ENCODE measurements around the gene MARCHF4. TPM values are rescaled to one million over a fixed set of nuclear protein-coding genes. Genes with fewer than 3 reads are reported as not detected.

Gene MARCHF4
- total RNA-seq, 1 donor from 2014 or later = 17.2 TPM

DNA sequence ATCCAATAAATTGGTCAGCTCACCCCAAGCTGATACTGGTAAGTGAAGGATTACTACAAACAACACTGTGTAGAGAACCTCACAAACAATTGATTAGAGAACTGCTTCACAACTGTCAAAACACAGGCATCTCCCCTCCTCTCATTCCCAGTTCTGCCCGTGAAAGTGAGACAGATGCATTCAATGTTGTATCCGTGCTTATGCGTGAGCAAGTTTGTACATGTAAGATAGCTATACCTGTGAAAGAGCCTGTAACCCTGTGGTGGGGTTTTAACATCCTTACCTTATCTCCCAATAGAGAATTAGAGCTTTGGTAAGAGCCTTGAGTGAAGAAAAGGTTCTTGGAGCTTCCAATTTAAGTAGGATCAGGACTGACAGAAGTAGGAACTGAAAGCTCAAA, 9.1 kb downstream of the MARCHF4 start:
- Histone ChIP-seq H3K27me3 (ENCODE audit: control insufficient read depth, insufficient read depth, low read length) (no peaks in the 10 kb centered on the region), H3K4me3 (ENCODE audit: low read depth, low read length) (no peak overlapping the region), H3K36me3 (ENCODE audit: control insufficient read depth, insufficient read depth, low read length) (no peaks in the 10 kb centered on the region)
- TF ChIP-seq, protein P1, sequence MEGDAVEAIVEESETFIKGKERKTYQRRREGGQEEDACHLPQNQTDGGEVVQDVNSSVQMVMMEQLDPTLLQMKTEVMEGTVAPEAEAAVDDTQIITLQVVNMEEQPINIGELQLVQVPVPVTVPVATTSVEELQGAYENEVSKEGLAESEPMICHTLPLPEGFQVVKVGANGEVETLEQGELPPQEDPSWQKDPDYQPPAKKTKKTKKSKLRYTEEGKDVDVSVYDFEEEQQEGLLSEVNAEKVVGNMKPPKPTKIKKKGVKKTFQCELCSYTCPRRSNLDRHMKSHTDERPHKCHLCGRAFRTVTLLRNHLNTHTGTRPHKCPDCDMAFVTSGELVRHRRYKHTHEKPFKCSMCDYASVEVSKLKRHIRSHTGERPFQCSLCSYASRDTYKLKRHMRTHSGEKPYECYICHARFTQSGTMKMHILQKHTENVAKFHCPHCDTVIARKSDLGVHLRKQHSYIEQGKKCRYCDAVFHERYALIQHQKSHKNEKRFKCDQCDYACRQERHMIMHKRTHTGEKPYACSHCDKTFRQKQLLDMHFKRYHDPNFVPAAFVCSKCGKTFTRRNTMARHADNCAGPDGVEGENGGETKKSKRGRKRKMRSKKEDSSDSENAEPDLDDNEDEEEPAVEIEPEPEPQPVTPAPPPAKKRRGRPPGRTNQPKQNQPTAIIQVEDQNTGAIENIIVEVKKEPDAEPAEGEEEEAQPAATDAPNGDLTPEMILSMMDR (IDR thresholded peaks at IDR 0.05; ENCODE audit: insufficient read depth, low read length, poor library complexity, severe bottlenecking) = no peak
- DNase-seq (ENCODE audit: low read depth) = no peak

DNA sequence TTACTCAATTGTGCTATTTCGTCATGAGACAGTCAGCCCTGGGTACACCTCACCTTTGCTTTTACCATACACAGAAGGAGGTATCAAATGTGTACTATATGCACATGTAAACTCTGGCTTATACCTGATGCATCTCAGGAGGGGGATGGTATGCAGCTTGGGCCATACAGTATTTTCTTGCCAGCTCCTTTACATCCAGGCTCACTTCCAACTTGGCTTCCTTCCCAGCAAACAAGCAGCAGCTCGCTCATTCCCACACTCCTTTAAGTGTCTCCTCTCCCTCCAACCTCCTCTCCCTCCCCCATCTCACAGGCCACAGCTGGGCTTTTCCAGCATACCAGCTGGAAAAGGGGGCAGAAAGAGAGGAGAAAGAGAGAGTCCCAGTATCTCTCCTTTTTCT, 9.6 kb downstream of the MARCHF4 start:
- Histone ChIP-seq H3K27me3 (ENCODE audit: control insufficient read depth, insufficient read depth, low read length) (no peaks in the 10 kb centered on the region), H3K36me3 (ENCODE audit: control insufficient read depth, insufficient read depth, low read length) (no peaks in the 10 kb centered on the region), H3K4me3 (ENCODE audit: low read depth, low read length) (no peak overlapping the region)
- no peak for DNase-seq (ENCODE audit: low read depth)
- TF ChIP-seq, protein P1 (IDR thresholded peaks at IDR 0.05; ENCODE audit: insufficient read depth, low read length, poor library complexity, severe bottlenecking) = no peak

DNA sequence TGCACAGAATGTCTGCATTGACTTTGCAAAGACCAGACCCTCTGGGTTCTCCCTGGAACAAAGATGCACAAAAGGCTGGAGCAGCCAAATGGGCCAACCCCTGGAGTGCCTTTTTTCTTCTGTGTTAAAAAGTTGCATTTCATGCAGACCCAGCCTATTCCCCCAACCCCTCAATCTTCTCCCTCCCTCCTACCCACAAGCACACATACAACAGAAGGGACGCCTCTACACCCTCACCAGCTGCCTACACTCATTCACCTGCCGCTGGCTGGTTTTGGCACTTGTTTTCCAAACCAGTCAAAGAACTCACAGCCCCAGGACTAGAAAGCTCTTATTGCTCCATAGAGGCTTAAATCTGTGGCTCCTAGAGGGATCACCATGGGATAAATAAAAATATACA, 16.6 kb downstream of the MARCHF4 start:
- Histone ChIP-seq H3K36me3 (ENCODE audit: control insufficient read depth, insufficient read depth, low read length) (no peaks in the 10 kb centered on the region), H3K4me3 (ENCODE audit: low read depth, low read length) (no peak overlapping the region), H3K27me3 (ENCODE audit: control insufficient read depth, insufficient read depth, low read length) (no peaks in the 10 kb centered on the region)
- DNase-seq (ENCODE audit: low read depth) = no peak
- TF ChIP-seq, protein P1 (IDR thresholded peaks at IDR 0.05; ENCODE audit: insufficient read depth, low read length, poor library complexity, severe bottlenecking) = no peak

DNA sequence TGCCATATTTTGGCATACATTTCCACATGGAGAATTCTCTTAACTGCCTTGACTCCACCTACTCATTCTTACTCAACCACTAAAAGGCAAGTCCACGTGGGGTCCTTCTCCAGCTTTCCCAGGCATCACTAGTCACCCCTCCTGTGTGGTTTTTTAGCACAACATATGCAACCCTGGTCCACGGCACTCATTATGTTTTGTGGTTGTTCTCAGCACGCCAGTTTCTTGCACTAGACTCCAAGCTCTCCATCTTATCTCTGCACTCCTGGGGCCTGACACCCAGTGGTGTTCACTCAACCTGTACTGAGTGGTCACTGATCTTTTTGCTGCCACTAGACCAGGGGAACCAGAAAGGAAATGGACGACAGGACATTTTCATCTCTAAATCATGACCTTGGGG, 18.0 kb downstream of the MARCHF4 start:
- no peaks in the 10 kb centered on the region for H3K36me3 ChIP-seq (ENCODE audit: control insufficient read depth, insufficient read depth, low read length)
- no peaks in the 10 kb centered on the region for H3K27me3 ChIP-seq (ENCODE audit: control insufficient read depth, insufficient read depth, low read length)
- no peak overlapping the region for H3K4me3 ChIP-seq (ENCODE audit: low read depth, low read length)
- TF ChIP-seq, protein P1 (IDR thresholded peaks at IDR 0.05; ENCODE audit: insufficient read depth, low read length, poor library complexity, severe bottlenecking) = no peak
- DNase-seq (ENCODE audit: low read depth) = no peak

DNA sequence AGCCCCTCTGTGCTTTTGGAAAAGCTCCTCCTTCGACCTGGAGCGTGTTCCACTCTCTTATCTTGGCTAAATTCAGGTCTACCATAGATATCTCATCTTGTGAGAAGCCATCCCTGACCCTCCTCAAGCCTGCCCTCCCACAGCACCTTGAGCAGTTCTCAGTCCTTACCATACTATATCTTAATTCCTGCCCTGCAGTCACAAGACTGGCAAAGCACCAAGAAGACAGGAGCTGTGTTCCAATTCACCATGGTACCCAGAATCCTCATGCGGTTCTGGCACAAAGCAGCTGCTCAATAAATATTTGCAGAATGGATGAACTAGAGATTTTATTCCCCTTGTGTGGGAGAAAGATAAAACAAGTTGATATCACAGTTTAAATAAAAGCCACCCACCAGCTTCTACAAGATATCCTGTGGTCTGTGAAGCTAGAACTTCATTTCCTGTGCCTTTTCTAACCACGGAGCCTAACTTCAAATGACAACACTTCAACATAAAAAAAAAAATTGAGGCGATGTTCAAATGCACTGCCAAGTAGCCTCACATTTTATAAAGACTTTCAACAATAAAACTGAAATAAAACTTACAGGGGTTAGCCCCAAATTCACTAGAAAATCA, 19.5 kb downstream of the MARCHF4 start:
- no peaks in the 10 kb centered on the region for H3K27me3 ChIP-seq (ENCODE audit: control insufficient read depth, insufficient read depth, low read length)
- no peak for DNase-seq (ENCODE audit: low read depth)
- H3K4me3 ChIP-seq (ENCODE audit: low read depth, low read length) = no peak overlapping the region
- H3K36me3 ChIP-seq (ENCODE audit: control insufficient read depth, insufficient read depth, low read length) = no peaks in the 10 kb centered on the region
- TF ChIP-seq, protein P1 (IDR thresholded peaks at IDR 0.05; ENCODE audit: insufficient read depth, low read length, poor library complexity, severe bottlenecking) = no peak

Data from kidney epithelial cell (primary cell).